Natural killer cell (primary cell): ENCODE results near the gene PRDM16. TPM values are rescaled to one million over a fixed set of nuclear protein-coding genes. Genes with fewer than 3 reads are reported as not detected.

ENCODE experiments used
- ATAC-seq, 3 donors: fragments of 150-1000 bp in 2 of 3; fragments of 200-7000 bp in 1 of 3; cut with Tn5 transposase; 1 replicate in 1 of 3; 2 replicates in 2 of 3; pipeline ENCODE4 v1.10.0; 2021; ENCODE audit warnings: mild to moderate bottlenecking in 2 of 3, moderate library complexity in 2 of 3
- DNase-seq, 2 donors: peaks; one replicate each; pipeline versions ENCODE4 v3.0.0 to v3.0.0-alpha.2; 2013 to 2021; ENCODE audit warnings: mixed read lengths in 1 of 2
- H3K27ac ChIP-seq: one replicate; pipeline ENCODE4 v1.5.1; 2013; ENCODE audit warnings: mild to moderate bottlenecking, low read length
- H3K27me3 ChIP-seq: one replicate; pipeline ENCODE4 v1.6.1; 2013; ENCODE audit warnings: low read length; ENCODE audit not compliant: control insufficient read depth, insufficient read depth
- H3K36me3 ChIP-seq: one replicate; pipeline ENCODE4 v1.6.1; 2013; ENCODE audit warnings: low read length; ENCODE audit not compliant: control insufficient read depth, insufficient read depth
- H3K4me1 ChIP-seq: one replicate; pipeline ENCODE4 v1.6.1; 2013; ENCODE audit warnings: low read length; ENCODE audit not compliant: control insufficient read depth, insufficient read depth
- H3K4me3 ChIP-seq: one replicate; pipeline ENCODE4 v1.5.1; 2013; ENCODE audit warnings: low read length
- H3K9me3 ChIP-seq: one replicate; pipeline ENCODE4 v1.6.1; 2013; ENCODE audit warnings: low read length; ENCODE audit not compliant: control insufficient read depth, insufficient read depth
- H3K27ac Mint-ChIP-seq, 2 donors: one replicate each; pipeline ENCODE4 v1.8.0; 2022; ENCODE audit warnings: mild to moderate bottlenecking in 2 of 2, mixed read lengths in 2 of 2, moderate library complexity in 1 of 2
- H3K27me3 Mint-ChIP-seq, 2 donors: one replicate each; pipeline ENCODE4 v1.8.0; 2022; ENCODE audit warnings: low read depth in 2 of 2, mixed read lengths in 2 of 2
- H3K36me3 Mint-ChIP-seq: one replicate; pipeline ENCODE4 v1.8.0; 2022; ENCODE audit warnings: mixed read lengths
- H3K4me1 Mint-ChIP-seq, 2 donors: one replicate each; pipeline ENCODE4 v1.8.0; 2022; ENCODE audit warnings: mixed read lengths in 2 of 2
- H3K4me3 Mint-ChIP-seq: one replicate; pipeline ENCODE4 v1.8.0; 2022; ENCODE audit warnings: mild to moderate bottlenecking, moderate library complexity, mixed read lengths
- H3K9me3 Mint-ChIP-seq, 2 donors: one replicate each; pipeline ENCODE4 v1.8.0; 2022; ENCODE audit warnings: mixed read lengths in 2 of 2
- WGBS: methylation state at CpG from one replicate; pipeline ENCODE4 v1.1.7; 2013; ENCODE audit warnings: missing lambda C conversion rate; ENCODE audit not compliant: insufficient coverage; 5-methylcytosine and 5-hydroxymethylcytosine counted together
- intact Hi-C: fragments of 100-400 bp; cut with micrococcal nuclease; formaldehyde crosslinking; loops from one replicate; pipeline ENCODE4 v1.14.2; 2022
- total RNA-seq, 4 donors: library from RNA; stranded (reverse); fragments of 120-200 nt in 1 of 4; gene quantifications; one replicate each; pipeline versions ENCODE4 v1.2.3 to v1.2.4, GENCODE V29; 2013 to 2022
- TF ChIP-seq, protein P1 (sequence below): fragments of 200-600 bp; IDR thresholded peaks from one replicate; pipeline ENCODE4 v1.8.0; 2022; ENCODE audit warnings: antibody characterized with exemption

PRDM16 gene
- total RNA-seq, 3 donors from 2014 or later (not counting 1 experiment from before 2014, with no cell fraction given): 0.25 to 0.64 TPM; not detected in 1

DNA sequence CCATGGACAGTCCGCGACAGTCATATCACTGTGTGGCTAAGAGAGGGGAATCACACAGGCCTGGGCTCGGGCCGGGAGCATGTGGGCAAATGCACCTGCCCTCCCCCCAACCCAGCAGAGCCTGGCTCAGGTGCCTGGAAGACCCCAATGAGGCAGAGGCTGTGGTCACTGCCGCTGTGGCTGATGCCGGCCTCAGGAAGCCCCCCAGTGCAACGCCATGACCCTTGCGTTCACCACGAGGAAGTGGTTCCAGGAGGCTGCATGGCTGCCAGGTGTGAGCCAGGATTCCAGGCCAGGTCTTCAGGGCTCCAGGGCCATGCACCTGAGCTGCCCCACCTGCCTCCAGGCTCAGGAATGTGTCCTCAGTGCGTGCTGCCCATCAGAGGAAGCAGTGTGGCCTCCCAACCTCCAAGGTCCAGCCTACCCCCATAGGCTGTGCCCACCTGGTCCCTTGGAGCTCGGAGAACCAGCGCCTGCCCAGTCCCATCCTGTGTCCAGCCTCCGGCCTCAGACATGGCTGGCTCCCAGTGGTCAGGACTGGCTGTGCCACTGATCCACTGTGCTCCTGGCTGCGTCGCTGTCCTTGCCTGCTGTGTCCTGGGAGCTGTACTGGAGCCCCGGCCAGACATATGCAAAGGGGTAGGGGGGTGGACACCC lies 393.5 kb downstream of the PRDM16 start:
- H3K27me3 ChIP-seq: no peaks in the 10 kb centered on the region
- DNase-seq: no peak
- intact Hi-C loops: no loop called here
- WGBS: 74% methylated on average over 16 of the region's 16 CpGs
- no peaks in the 10 kb centered on the region for H3K4me1 Mint-ChIP-seq
- no peak overlapping the region for H3K4me3 Mint-ChIP-seq
- no peak overlapping the region for H3K27ac Mint-ChIP-seq
- H3K4me3 ChIP-seq: no peak overlapping the region
- no peaks in the 10 kb centered on the region for H3K9me3 ChIP-seq
- no peaks in the 10 kb centered on the region for H3K9me3 Mint-ChIP-seq
- H3K4me1 ChIP-seq: no peaks in the 10 kb centered on the region
- TF ChIP-seq, protein P1, sequence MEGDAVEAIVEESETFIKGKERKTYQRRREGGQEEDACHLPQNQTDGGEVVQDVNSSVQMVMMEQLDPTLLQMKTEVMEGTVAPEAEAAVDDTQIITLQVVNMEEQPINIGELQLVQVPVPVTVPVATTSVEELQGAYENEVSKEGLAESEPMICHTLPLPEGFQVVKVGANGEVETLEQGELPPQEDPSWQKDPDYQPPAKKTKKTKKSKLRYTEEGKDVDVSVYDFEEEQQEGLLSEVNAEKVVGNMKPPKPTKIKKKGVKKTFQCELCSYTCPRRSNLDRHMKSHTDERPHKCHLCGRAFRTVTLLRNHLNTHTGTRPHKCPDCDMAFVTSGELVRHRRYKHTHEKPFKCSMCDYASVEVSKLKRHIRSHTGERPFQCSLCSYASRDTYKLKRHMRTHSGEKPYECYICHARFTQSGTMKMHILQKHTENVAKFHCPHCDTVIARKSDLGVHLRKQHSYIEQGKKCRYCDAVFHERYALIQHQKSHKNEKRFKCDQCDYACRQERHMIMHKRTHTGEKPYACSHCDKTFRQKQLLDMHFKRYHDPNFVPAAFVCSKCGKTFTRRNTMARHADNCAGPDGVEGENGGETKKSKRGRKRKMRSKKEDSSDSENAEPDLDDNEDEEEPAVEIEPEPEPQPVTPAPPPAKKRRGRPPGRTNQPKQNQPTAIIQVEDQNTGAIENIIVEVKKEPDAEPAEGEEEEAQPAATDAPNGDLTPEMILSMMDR: no peak
- no peaks in the 10 kb centered on the region for H3K36me3 ChIP-seq
- no peaks in the 10 kb centered on the region for H3K36me3 Mint-ChIP-seq
- H3K27ac ChIP-seq: no peak overlapping the region
- no peak for ATAC-seq
- no peaks in the 10 kb centered on the region for H3K27me3 Mint-ChIP-seq

DNA sequence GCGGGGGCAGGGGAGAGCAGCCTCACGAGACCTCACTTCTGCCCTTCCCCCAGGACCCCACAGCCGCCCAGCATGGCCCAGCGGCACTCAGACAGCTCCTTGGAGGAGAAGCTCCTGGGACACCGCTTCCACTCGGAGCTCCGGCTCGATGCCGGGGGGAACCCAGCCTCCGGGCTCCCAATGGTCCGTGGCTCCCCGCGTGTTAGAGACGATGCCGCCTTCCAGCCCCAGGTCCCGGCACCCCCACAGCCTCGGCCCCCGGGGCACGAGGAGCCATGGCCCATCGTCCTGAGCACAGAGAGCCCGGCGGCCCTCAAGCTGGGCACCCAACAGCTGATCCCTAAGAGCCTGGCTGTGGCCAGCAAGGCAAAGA lies 394.0 kb downstream of the PRDM16 start:
- Mint-ChIP-seq H3K27ac (no peak overlapping the region), H3K4me3 (no peak overlapping the region), H3K27me3 (no peaks in the 10 kb centered on the region), H3K9me3 (no peaks in the 10 kb centered on the region), H3K4me1 (no peaks in the 10 kb centered on the region), H3K36me3 (no peaks in the 10 kb centered on the region)
- ATAC-seq (no peak), DNase-seq (no peak)
- TF ChIP-seq, protein P1: no peak
- no peaks in the 10 kb centered on the region for H3K4me1 ChIP-seq
- intact Hi-C loops: no loop called here
- H3K36me3 ChIP-seq: no peaks in the 10 kb centered on the region
- 91% methylated on average over 22 of the region's 22 CpGs for WGBS
- no peak overlapping the region for H3K4me3 ChIP-seq
- no peaks in the 10 kb centered on the region for H3K9me3 ChIP-seq
- no peak overlapping the region for H3K27ac ChIP-seq
- no peaks in the 10 kb centered on the region for H3K27me3 ChIP-seq

DNA sequence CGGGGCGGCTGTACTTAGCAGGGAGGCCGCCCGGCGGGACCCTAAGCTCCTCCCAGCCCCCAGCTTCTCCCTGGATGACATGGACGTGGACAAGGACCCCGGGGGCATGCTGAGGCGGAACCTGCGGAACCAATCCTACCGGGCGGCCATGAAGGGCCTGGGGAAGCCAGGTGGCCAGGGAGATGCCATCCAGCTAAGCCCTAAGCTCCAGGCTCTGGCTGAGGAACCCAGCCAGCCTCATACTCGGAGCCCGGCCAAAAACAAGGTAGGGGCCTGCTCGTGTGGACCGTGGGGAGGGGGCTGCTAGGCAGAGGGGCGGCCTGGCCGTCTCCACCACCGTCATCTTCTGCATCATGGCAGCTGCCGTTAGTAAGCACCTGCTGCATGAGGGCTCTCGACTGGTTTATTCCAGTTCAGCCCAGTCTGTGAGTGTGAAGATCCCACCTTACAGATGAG lies 394.4 kb downstream of the PRDM16 start:
- ATAC-seq: no peak
- no peak overlapping the region for H3K4me3 Mint-ChIP-seq
- Histone ChIP-seq H3K27me3 (no peaks in the 10 kb centered on the region), H3K4me1 (no peaks in the 10 kb centered on the region), H3K27ac (no peak overlapping the region), H3K9me3 (no peaks in the 10 kb centered on the region), H3K36me3 (no peaks in the 10 kb centered on the region), H3K4me3 (no peak overlapping the region)
- no peaks in the 10 kb centered on the region for H3K9me3 Mint-ChIP-seq
- H3K27me3 Mint-ChIP-seq: no peaks in the 10 kb centered on the region
- 91% methylated on average over 20 of the region's 20 CpGs for WGBS
- no peak overlapping the region for H3K27ac Mint-ChIP-seq
- intact Hi-C loops: no loop called here
- H3K36me3 Mint-ChIP-seq: no peaks in the 10 kb centered on the region
- H3K4me1 Mint-ChIP-seq: no peaks in the 10 kb centered on the region
- no peak for DNase-seq
- TF ChIP-seq, protein P1: no peak
